NCI-H1105 (cell line): ENCODE results near the gene FADS2.

ENCODE experiments used
- DNase-seq: peaks from one replicate; lab custom pipeline; 2025; lab: John Stamatoyannopoulos, UW

Gene FADS2

GRCh38 chr11:61847914-61848581 lies 19.9 kb downstream of the FADS2 start:
- DNase-seq: no peak

GRCh38 chr11:61848631-61849030 lies 20.5 kb downstream of the FADS2 start:
- no peak for DNase-seq

- no peak for DNase-seq
Measured at GRCh38 chr11:61850687-61851086, 22.6 kb downstream of the FADS2 start.

GRCh38 chr11:61851113-61851899 lies 23.2 kb downstream of the FADS2 start:
- DNase-seq: no peak

GRCh38 chr11:61851900-61852295 lies 23.8 kb downstream of the FADS2 start:
- no peak for DNase-seq

GRCh38 chr11:61853698-61854169 lies 25.6 kb downstream of the FADS2 start:
- no peak for DNase-seq

- no peak for DNase-seq
Measured at GRCh38 chr11:61854206-61854895, 26.3 kb downstream of the FADS2 start.

GRCh38 chr11:61854966-61855714 lies 27.0 kb downstream of the FADS2 start:
- DNase-seq: no peak

- no peak for DNase-seq
Measured at GRCh38 chr11:61855939-61856680, 28.0 kb downstream of the FADS2 start.

- no peak for DNase-seq
Measured at GRCh38 chr11:61860054-61860903, 32.2 kb downstream of the FADS2 start.

GRCh38 chr11:61861634-61862033 lies 33.5 kb downstream of the FADS2 start:
- no peak for DNase-seq

- no peak for DNase-seq
Measured at GRCh38 chr11:61862714-61863547, 34.8 kb downstream of the FADS2 start.

GRCh38 chr11:61863548-61864081 lies 35.5 kb downstream of the FADS2 start:
- DNase-seq: no peak

- no peak for DNase-seq
Measured at GRCh38 chr11:61864814-61865775, 37.0 kb downstream of the FADS2 start.

- DNase-seq: no peak
Measured at GRCh38 chr11:61866231-61866957, 38.3 kb downstream of the FADS2 start.

- DNase-seq: no peak
Measured at GRCh38 chr11:61866958-61867343, 38.9 kb downstream of the FADS2 start.
